ENCODE measurements around the gene CANX.

DNA sequence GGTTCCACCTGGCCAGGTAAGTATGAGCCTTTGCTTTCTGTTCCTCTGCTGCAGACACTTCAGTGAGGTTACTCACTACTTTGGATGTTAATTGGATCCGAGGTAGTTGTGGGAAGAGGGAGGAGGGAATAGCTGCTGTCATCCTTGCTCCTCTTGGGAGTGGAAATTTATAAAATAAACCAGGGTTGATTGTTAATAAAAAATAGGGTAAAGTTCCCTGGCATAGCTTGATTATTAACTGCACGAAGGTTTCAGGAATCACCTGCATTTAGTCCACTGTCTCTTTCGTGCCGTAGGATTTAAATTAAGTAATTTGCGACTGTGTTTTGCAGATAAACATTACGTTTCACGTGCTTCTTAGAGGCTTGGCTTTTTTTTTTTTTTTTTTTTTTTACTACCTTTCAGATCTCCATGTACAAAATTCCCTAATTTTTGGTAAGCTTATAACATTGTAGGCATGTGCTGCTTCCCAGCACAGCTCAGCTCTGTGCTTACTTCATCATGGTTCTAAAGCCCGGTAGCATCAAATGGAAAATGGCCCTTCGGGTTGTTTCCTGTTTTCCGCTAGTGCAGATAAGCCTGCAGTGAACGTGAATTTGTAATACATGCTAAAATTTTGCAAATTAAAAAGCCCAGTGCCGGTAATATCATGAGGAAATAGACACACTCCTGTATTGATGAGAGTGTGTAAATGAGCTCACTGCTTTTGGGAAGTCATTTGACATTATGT lies 68.1 kb downstream of the CANX start:
- no peak for TF ChIP-seq CTCF (IDR thresholded peaks at IDR 0.05 in 2 of 3, conservative IDR thresholded peaks at IDR 0.05 in 1 of 3; ENCODE audit: borderline replicate concordance in 1 of 3, insufficient read depth in 1 of 3, low read depth in 2 of 3, low read length in 2 of 3)
- TF ChIP-seq, protein P1, sequence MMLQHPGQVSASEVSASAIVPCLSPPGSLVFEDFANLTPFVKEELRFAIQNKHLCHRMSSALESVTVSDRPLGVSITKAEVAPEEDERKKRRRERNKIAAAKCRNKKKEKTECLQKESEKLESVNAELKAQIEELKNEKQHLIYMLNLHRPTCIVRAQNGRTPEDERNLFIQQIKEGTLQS (IDR thresholded peaks at IDR 0.05) = no peak
- TF ChIP-seq POLR2A (IDR thresholded peaks at IDR 0.05; ENCODE audit: borderline replicate concordance, extremely low read depth, insufficient read depth, insufficient read length) = no peak
- no peak for TF ChIP-seq REST (IDR thresholded peaks at IDR 0.05; ENCODE audit: low read depth)
- no peak for TF ChIP-seq RAD21 (IDR thresholded peaks at IDR 0.05; ENCODE audit: low read depth)
- TF ChIP-seq FOSL1 (IDR thresholded peaks at IDR 0.05; ENCODE audit: low read depth) = no peak
- no peak for TF ChIP-seq POLR2AphosphoS5 (IDR thresholded peaks at IDR 0.05; ENCODE audit: low read depth, low read length)
- no peak for TF ChIP-seq EZH2 (IDR thresholded peaks at IDR 0.05)
- no peak for TF ChIP-seq CBX3 (IDR thresholded peaks at IDR 0.05; ENCODE audit: low read depth)
- TF ChIP-seq YY1 (IDR thresholded peaks at IDR 0.05; ENCODE audit: extremely low read depth, insufficient replicate concordance, low read depth, low read length) = no peak
- TF ChIP-seq MAX (IDR thresholded peaks at IDR 0.05) = no peak

Measured in HCT116 (cell line).